HFFc6 (cell line): ENCODE results near the gene PCNX3. TPM values are rescaled to one million over a fixed set of nuclear protein-coding genes. Genes with fewer than 3 reads are reported as not detected.

Experiments
- DNase-seq: peaks from one replicate; pipeline ENCODE4 v3.0.0-alpha.2; 2018
- H3K27ac Mint-ChIP-seq: 2 replicates; pipeline ENCODE4 v1.8.0; 2020; ENCODE audit warnings: mild to moderate bottlenecking, mixed read lengths
- H3K27me3 Mint-ChIP-seq: 2 replicates; pipeline ENCODE4 v1.8.0; 2021; ENCODE audit warnings: mild to moderate bottlenecking, moderate library complexity, mixed read lengths; ENCODE audit not compliant: insufficient read depth
- H3K36me3 Mint-ChIP-seq: 2 replicates; pipeline ENCODE4 v1.8.0; 2021; ENCODE audit warnings: low read depth, mixed read lengths
- H3K4me1 Mint-ChIP-seq: 2 replicates; pipeline ENCODE4 v1.8.0; 2020; ENCODE audit warnings: low read depth, mixed read lengths
- H3K4me3 Mint-ChIP-seq: 2 replicates; pipeline ENCODE4 v1.8.0; 2020; ENCODE audit warnings: mild to moderate bottlenecking, moderate library complexity, mixed read lengths
- H3K9me3 Mint-ChIP-seq: 2 replicates; pipeline ENCODE4 v1.8.0; 2020; ENCODE audit warnings: mild to moderate bottlenecking, mixed read lengths
- total RNA-seq, 6 experiments: library from RNA; stranded (reverse); fragmentation: NEBNext Ultra II Directional; extraction: Animal tissue kit (Norgen Biotek cat#: 25700); gene quantifications; 2 replicates in 1 of 6; 3 replicates in 5 of 6; pipeline ENCODE4 v1.2.3, GENCODE V29; 2021
- TF ChIP-seq, protein P1 (sequence below): fragments of 200-600 bp; sonication (generic); IDR thresholded peaks from 2 replicates; pipeline ENCODE4 v1.5.0; 2021; ENCODE audit warnings: antibody characterized with exemption, mild to moderate bottlenecking

The PCNX3 gene
- total RNA-seq, 6 experiments from 2014 or later: 51.5 to 66.7 (median 57.3) TPM

DNA sequence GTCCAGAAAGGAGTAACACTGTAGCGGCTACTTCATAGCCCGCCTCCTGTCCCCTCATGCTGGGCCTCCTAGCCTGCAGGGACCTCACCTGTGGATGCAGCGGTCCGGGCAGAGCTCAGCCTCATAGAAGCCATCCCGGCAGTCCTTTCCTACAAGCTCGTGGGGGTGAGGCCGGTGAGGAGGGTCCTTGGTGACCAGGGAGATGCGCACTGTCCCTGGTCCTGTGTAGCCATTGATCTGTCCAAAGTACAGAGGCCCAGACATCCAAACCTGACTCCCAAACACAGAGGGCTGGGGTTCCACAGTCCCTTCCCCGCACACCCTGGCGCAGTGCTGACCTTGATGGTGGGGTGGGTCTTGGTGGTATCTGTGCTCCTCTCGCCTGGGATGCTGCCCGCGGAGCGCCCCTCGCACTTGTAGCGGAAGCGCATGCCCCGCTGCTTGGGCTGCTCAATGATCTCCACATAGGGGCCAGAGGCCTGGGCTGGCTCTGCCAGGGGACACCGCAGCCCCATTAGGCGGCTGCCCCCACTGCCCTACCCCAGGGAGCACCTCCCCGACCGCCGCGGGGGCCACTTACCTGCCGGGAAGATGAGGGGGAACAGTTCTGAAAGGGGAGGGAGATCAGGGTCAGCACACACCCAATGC is 46.1 kb downstream of the PCNX3 start:
- no peaks in the 10 kb centered on the region for H3K27me3 Mint-ChIP-seq
- peaks cover 22% of the 10 kb centered on the region for H3K36me3 Mint-ChIP-seq
- peak overlapping the region; percentile 80 for H3K27ac Mint-ChIP-seq
- peak overlapping the region; percentile 89 for H3K4me3 Mint-ChIP-seq
- H3K4me1 Mint-ChIP-seq: peaks cover 13% of the 10 kb centered on the region
- no peak for DNase-seq
- TF ChIP-seq, protein P1, sequence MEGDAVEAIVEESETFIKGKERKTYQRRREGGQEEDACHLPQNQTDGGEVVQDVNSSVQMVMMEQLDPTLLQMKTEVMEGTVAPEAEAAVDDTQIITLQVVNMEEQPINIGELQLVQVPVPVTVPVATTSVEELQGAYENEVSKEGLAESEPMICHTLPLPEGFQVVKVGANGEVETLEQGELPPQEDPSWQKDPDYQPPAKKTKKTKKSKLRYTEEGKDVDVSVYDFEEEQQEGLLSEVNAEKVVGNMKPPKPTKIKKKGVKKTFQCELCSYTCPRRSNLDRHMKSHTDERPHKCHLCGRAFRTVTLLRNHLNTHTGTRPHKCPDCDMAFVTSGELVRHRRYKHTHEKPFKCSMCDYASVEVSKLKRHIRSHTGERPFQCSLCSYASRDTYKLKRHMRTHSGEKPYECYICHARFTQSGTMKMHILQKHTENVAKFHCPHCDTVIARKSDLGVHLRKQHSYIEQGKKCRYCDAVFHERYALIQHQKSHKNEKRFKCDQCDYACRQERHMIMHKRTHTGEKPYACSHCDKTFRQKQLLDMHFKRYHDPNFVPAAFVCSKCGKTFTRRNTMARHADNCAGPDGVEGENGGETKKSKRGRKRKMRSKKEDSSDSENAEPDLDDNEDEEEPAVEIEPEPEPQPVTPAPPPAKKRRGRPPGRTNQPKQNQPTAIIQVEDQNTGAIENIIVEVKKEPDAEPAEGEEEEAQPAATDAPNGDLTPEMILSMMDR: no peak
- no peaks in the 10 kb centered on the region for H3K9me3 Mint-ChIP-seq

DNA sequence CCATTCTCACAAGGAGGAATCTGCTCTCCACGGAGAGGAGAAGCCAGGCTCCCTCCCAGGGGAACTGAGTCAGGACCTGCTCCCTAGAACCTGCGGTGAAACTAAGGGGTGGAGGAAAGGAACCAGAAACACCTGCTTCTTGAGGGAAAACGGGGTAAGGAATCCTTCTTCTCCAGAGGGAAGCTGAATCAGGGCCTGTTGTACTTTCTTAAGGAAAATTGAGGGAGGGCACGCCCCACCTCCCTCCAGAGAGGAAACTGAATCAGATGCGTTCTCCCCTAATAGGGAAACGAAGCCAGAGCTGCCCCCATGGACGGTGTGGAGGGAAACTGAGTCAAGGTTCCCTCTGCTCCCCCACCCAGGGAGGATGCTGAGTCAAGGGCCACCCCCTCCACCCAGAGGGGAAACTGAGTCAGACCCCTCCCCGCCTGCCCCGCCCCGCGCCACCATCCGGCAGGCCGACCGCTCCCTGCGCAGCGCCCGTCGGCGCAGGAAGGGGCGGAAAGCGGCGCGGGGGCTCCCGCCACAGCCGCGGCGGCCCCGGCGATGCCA is 46.7 kb downstream of the PCNX3 start:
- H3K9me3 Mint-ChIP-seq: no peaks in the 10 kb centered on the region
- no peak for DNase-seq
- H3K36me3 Mint-ChIP-seq: peaks cover 18% of the 10 kb centered on the region
- peaks cover 11% of the 10 kb centered on the region for H3K4me1 Mint-ChIP-seq
- no peaks in the 10 kb centered on the region for H3K27me3 Mint-ChIP-seq
- H3K4me3 Mint-ChIP-seq: peak overlapping the region; percentile 89
- peak overlapping the region; percentile 80 for H3K27ac Mint-ChIP-seq
- TF ChIP-seq, protein P1: no peak; the same call in 1 of the 2 replicates

DNA sequence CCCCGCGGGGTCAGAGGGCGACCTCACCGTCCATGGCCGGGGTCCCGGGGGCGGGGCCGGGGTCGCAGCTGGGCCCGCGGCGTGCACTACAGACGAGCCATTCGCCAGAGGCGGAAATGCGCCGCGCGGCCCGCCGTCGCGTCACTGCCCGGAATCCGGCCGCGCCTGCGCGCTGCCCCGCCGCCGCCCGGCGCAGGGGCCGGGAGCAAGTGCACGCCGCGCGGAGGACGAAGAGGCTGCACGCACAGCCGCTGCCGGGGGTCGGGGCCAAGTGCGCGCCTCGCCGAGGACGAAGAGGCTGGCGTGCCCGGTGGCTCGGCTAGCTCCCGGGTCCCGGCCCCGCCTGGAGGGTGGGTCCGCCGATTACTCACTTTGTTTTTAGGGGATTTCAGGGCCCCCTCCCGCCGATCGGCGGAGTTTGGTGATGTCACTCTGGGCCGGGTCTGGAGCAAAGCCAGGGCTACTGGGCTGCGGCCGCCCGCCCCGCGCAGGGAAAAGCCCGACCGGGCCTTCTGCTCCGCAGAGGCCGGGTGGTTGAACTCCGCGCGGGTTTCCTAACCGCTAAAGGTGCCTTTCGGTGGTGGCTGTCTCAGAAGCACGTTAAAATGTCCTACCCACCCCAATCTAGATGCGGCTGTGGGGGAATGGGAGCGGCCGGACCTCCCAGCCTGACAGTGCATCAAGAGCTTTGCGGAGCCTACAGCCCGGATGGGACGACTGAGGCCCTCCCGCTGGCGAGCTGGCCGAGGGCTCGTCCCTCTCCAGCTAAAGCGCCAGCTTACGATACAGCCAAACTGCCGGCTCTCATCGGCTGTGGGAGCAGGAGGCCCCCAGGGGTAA is 47.4 kb downstream of the PCNX3 start, which contains the start of gene RELA:
TSS of gene RELA (minus strand) at position 118 of the 840 bp plus-strand sequence. CDS start at position 34, 84 bp downstream.
- H3K27me3 Mint-ChIP-seq: no peaks in the 10 kb centered on the region
- DNase-seq: peak; percentile 92
- peak within 1 kb of the TSS; percentile 93 for H3K27ac Mint-ChIP-seq
- TF ChIP-seq, protein P1: no peak
- H3K4me1 Mint-ChIP-seq: peaks cover 8% of the 10 kb centered on the region
- peaks cover 13% of the 10 kb centered on the region; the same call in 1 of the 2 replicates for H3K36me3 Mint-ChIP-seq
- no peaks in the 10 kb centered on the region for H3K9me3 Mint-ChIP-seq
- peak within 1 kb of the TSS; percentile 89 for H3K4me3 Mint-ChIP-seq

DNA sequence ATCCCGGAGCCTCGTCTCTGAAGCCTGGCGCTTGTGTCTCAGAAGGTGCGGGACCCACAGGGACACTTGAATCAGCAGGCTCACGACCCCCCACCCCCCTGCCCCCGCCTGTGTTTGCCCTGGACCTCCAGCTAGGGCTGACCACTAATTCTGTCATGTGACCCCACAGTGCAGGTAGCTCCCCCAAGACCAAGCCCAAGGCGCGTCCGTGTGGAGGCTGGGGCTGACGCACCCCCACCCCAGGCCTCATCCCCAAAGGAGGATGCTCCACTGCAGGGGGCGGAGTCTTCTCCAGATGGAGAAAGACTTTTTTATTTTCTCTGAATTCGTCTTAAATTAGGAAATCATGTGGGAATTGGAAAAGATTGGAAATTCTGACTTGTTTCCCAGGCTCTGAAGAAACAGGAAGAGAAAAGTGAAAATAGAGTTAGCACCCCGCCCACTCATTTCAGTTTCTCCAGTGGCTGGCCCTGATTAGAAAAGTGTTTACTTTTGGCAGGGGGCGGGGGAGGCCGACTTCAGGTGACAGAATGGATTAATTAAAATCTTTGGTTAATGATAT is 48.1 kb downstream of the PCNX3 start:
- Mint-ChIP-seq H3K36me3 (peaks cover 13% of the 10 kb centered on the region; the same call in 1 of the 2 replicates), H3K9me3 (no peaks in the 10 kb centered on the region), H3K4me3 (peak overlapping the region; percentile 85), H3K4me1 (peaks cover 8% of the 10 kb centered on the region), H3K27ac (peak overlapping the region; percentile 93), H3K27me3 (no peaks in the 10 kb centered on the region)
- TF ChIP-seq, protein P1: no peak
- no peak for DNase-seq

DNA sequence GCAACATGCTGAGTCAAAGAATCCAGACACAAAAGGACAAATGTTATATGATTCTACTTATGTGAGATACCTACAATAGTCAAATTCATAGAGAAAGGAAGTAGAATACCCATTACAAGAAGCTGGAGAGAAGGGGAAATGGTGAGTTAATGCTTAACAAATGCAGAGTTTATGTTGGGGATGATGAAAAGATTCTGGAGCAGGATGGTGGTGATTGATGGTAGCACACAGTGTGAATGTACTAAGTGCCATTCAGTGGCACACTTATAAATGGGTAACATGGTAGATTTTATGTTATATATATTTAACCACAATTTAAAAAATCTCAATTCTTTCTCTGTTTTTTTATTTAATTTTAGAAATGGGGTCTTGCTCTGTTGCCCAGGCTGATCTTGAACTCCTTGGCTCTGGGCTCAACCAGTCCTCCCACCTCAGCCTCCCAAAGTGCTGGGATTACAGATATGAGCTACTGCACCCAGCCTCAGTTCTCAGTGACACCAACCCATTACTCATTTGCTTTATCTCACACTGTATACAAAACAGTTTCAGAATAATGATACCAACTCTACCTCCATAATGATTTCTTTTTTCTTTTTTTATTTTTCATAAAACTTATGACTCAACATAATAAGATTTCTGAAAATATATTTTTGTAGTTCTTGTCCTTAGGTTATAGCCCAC is 56.7 kb downstream of the PCNX3 start:
- H3K4me3 Mint-ChIP-seq: no peak overlapping the region
- no peaks in the 10 kb centered on the region for H3K9me3 Mint-ChIP-seq
- no peaks in the 10 kb centered on the region; the same call in 1 of the 2 replicates for H3K4me1 Mint-ChIP-seq
- DNase-seq: no peak
- no peak overlapping the region for H3K27ac Mint-ChIP-seq
- TF ChIP-seq, protein P1: 0 out of 2 replicates have a peak, but pooled peaks have one; percentile 13
- peaks cover 4% of the 10 kb centered on the region; the same call in 1 of the 2 replicates for H3K27me3 Mint-ChIP-seq
- no peaks in the 10 kb centered on the region for H3K36me3 Mint-ChIP-seq
